ENCODE measurements around the gene EPOP.
A peak's percentile ranks its signal among the peaks of the same experiment; 100 is the strongest.

Gene EPOP

GRCh38 chr17:38674749-38675615 lies at the start of gene EPOP:
Gene EPOP (minus strand): TSS chr17:38674957. CDS start chr17:38674495, 462 bp downstream.
- peak; percentile 94 for DNase-seq (ENCODE audit: low spot score)

DNA sequence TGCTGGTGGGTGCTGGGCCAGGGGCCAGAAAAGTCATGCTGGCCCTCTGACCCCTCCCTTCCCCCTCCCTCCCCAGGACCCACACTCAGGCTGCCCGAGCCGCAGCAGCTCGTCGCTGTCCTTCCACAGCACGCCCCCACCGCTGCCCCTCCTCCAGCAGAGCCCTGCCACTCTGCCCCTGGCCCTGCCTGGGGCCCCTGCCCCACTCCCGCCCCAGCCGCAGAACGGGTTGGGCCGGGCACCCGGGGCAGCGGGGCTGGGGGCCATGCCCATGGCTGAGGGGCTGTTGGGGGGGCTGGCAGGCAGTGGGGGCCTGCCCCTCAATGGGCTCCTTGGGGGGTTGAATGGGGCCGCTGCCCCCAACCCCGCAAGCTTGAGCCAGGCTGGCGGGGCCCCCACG lies 47.0 kb upstream of the EPOP start:
- DNase-seq (ENCODE audit: low spot score) = no peak

DNA sequence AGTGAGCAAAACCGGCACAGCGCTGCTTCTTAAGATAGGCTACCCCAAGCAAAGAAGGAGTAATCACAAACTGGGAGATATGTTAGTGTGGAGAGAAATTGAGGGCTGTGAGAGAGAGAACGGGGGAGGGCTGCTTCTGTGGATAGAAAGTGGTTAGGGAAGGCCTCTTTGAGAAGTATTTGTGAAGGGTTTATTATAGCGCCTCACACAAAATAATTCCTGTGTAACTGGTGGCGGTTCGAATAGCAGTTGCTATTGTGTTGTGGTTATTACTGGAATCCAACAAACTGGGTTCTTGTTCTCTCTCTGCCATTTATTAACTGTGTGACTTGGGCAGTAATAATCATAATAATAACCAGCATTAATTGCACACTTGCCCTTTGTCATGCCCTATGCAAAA lies 46.2 kb upstream of the EPOP start:
- no peak for DNase-seq (ENCODE audit: low spot score)

DNA sequence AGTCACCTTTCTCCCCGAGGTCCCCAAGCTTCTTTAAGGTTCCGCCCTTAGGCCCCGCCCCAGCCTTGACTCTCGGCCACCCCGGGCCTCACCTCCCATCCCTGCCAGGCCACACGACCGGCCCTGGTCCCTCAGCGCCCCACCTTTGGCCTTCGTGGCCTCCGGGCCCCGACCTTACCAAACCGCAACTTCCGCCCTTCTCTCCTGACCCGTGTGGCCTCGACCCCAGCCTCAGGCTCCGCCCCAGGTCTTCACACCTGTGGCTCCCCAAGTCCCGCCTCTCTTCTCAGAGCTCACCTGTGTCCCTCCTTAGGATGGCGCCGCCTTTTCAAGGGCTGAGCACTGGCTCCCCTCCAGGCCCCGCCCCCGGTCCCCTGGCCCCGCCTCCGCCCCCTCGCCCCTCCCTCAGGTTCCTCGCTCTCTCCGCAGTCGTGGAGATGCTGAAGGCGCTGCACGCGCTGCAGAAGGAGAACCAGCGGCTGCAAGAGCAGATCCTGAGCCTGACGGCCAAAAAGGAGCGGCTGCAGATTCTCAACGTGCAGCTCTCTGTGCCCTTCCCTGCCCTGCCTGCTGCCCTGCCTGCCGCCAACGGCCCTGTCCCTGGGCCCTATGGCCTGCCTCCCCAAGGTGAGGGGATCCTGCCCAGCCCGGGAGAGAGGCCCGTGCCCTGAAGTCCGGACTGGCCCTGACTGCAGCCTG lies 45.3 kb upstream of the EPOP start:
- peak; percentile 84 for DNase-seq (ENCODE audit: low spot score)

DNA sequence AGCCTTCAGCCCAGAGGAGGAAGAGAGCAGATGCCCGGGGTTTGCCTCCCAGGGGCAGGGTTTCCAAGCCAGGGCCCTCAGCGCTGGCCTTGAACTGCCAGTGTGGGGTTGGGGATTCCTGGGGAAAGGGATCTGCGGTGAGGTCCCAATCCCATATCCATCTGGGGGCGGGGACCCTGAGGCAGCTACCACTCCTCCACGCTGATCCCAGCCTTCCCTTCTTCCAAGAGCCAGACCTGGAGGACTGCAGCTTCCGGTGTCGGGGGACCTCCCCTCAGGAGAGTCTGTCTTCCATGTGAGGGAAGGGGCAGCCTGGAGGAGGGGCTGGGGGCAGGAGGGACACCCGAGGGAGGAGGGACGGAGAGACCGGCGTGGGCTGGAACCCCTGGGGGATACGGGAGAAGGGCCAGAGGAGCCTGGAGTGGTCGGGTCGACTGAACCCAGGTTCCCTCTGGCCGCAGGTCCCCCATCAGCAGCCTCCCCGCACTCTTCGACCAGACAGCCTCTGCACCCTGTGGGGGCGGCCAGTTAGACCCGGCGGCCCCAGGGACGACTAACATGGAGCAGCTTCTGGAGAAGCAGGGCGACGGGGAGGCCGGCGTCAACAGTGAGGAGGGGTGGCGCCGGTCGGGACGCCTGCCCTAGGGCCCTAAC lies 44.7 kb upstream of the EPOP start:
- peak; percentile 43 for DNase-seq (ENCODE audit: low spot score)

GRCh38 chr17:38717139-38717745 lies 42.5 kb upstream of the EPOP start:
- no peak for DNase-seq (ENCODE audit: low spot score)

DNA sequence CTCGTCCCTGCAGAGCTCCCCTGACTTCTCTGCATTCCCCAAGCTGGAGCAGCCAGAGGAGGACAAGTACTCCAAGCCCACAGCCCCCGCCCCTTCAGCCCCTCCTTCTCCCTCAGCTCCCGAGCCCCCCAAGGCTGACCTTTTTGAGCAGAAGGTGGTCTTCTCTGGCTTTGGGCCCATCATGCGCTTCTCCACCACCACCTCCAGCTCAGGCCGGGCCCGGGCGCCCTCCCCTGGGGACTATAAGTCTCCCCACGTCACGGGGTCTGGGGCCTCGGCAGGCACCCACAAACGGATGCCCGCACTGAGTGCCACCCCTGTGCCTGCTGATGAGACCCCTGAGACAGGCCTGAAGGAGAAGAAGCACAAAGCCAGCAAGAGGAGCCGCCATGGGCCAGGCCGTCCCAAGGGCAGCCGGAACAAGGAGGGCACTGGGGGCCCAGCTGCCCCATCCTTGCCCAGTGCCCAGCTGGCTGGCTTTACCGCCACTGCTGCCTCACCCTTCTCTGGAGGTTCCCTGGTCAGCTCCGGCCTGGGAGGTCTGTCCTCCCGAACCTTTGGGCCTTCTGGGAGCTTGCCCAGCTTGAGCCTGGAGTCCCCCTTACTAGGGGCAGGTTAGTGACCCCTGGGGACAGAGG lies 41.7 kb upstream of the EPOP start:
- DNase-seq (ENCODE audit: low spot score) = no peak

DNA sequence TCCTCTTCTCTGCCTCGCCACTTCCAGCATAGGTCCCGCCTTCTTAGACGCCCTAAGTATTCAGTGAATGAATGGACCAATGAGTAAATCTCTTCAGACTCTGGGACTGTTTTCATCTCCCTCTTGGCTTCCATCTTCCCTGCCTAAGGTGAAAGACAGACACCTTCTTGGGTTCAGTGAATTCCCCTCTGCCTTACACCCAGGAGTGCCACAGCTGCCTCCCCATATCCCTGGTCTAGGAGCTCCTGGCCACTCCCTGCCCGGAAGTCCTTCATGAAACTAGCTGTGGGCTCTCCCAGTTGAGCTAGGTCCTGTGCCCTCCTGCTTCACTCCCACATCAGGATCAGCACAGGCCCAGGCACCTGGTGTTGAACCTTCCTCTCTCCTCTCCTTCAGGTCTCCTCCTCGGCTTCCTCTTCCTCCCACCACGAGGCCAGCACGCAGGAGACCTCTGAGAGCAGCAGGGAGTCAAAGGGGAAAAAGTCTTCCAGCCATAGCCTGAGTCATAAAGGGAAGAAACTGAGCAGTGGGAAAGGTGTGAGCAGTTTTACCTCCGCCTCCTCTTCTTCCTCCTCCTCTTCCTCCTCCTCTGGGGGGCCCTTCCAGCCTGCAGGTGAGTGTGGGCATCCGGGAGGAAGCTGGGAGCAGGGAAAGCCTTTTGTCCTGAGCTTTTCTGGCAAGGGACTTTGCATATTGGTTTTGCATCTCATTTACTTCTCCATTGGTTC lies 40.6 kb upstream of the EPOP start:
- DNase-seq (ENCODE audit: low spot score) = no peak

GRCh38 chr17:38713456-38714075 lies 38.8 kb upstream of the EPOP start:
- no peak for DNase-seq (ENCODE audit: low spot score)

DNA sequence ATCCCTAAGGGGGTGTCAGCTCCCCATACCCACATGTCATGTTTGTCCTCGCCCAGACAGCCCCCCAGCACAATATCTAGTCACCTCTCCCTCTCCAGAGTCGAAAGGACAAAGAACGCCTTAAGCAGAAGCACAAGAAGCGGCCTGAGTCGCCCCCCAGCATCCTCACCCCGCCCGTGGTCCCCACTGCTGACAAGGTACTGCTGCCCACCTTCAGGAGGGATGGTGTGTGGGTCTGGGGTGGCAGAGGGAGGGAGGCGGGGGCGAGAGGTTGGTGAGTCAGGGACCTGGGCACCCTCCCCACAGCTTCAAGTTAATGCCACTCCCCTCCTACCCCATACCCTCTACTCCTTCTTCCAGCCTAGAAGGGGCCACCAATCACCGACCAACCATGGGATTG lies 37.8 kb upstream of the EPOP start:
- DNase-seq (ENCODE audit: low spot score) = no peak

DNA sequence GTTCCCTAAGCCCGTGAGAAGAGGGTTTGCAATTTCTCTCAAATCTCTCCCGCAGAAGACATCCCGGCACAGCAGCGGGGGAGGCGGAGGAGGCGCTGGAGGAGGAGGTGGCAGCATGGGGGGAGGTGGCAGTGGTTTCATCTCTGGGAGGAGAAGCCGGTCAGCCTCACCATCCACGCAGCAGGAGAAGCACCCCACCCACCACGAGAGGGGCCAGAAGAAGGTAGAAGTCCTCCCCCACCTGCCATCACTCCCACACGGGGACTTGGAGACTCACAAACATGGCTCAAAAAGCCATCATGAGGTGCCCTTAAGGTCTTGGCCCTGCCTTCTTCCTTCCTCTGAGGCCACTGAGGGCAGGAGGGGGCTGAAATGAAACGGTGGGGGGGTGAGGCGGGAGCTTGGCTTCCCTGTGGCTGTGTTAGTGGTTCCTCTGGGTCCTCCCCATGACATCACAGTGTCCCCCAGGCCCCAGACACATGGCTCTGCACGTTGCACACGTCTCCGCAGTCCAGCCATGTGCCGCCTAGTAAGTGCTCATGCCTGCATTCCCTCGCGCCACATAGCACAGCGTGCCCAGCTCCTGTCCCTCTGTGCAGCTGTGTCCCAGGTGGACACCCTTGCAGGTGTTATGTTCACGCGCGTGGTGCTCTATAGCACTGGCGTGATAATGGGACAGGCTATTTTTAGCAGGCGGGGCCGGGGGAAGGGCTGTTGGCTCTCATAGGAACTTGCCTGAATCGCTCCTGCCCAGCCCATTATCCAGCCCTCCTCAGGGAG lies 37.2 kb upstream of the EPOP start:
- DNase-seq (ENCODE audit: low spot score) = no peak

DNA sequence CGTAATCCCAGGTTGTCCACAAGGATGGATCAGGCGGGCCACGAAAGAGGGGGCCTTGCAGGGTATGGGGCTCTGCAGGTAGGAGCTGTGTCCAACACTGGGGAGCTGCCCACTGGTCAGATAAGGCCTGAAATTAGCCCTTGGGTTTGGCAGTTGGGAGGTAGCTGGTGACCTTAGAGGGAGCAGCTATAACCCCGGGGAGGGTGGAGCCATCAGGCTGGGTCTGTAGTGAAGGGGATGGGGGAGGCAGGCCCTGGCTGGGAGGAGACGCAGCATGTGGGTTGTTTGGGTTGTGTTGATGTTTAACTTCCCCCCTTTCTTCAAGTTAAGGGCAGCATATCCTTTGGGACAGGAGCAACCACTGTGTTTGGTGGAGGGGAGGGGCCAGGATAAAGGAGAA lies 36.2 kb upstream of the EPOP start:
- no peak for DNase-seq (ENCODE audit: low spot score)

DNA sequence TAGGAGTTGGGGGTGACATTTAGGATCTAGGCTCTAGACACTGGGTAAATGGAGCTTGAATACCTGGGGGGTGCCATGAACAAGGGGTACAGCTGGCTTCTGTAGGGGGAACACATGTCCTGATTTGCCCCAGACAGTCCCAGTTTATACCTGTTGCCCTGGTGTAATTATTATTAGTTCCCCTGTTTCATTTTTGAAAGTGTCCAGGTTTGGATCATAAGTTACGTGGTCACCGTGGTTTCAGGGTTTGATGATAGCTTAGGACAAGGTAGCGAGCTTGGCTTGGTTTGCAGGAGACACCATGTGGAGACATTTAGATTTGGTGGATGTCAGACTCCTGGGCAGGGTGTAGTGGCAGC lies 35.8 kb upstream of the EPOP start:
- DNase-seq (ENCODE audit: low spot score) = no peak

GRCh38 chr17:38709864-38710603 lies 35.3 kb upstream of the EPOP start:
- DNase-seq (ENCODE audit: low spot score) = no peak

DNA sequence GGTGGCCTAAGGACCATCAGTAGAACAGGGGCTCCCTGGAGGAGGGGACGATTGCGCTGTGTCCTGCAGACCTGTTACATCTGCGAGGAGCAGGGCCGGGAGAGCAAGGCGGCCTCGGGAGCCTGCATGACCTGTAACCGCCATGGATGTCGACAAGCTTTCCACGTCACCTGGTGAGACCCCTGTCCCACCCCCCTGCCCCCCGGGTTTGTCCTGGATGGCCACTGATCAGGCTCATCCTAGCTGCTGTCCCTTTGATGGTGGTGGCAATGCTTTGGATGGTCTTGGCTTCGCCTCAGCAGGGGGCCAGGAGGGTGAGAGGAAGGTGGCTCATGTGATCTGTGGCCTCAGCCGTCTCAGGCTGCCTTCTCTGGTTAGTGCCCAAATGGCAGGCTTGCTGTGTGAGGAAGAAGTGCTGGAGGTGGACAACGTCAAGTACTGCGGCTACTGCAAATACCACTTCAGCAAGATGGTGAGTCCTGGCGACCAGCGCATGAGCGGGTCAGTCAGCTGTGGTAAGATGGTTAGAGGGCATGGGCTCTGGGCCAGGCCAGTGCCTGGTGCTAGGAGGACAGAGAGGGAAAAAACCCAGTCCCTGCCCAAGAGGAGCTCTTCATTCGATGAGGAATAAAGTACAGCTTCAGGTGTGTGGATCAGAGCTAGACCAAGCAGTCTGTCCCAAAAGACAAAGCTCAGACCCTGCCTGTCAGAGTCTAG lies 34.5 kb upstream of the EPOP start:
- no peak for DNase-seq (ENCODE audit: low spot score)

GRCh38 chr17:38707678-38708351 lies 33.1 kb upstream of the EPOP start:
- DNase-seq (ENCODE audit: low spot score) = no peak

GRCh38 chr17:38706505-38707216 lies 31.9 kb upstream of the EPOP start:
- DNase-seq (ENCODE audit: low spot score) = peak; percentile 38
